SK-MEL-5 (cell line): ENCODE measurements around the gene GNAS. TPM values are rescaled to one million over a fixed set of nuclear protein-coding genes. Genes with fewer than 3 reads are reported as not detected.
A peak's percentile ranks its signal among the peaks of the same experiment; 100 is the strongest.

Experiments
- DNase-seq: peaks from one replicate; pipeline ENCODE4 v3.0.0-alpha.2; 2016; ENCODE audit warnings: low read depth, low spot score
- in situ Hi-C: cut with HindIII; loops from 2 replicates; pipeline ENCODE4 v1.10.0; 2016; ENCODE audit warnings: low sequenced_read_pairs, high pct_unique_total_duplicates, low pct_unique_long_range_greater_than_20kb
- total RNA-seq: library from RNA; depleted of rRNA; stranded (reverse); fragments of >200 nt; shearing (Covaris generic); gene quantifications from 2 replicates; pipeline ENCODE4 v1.2.3, GENCODE V29; 2014

The GNAS gene
- total RNA-seq, 1 experiment from 2014 or later, result 589 TPM

- no peak for DNase-seq
- in situ Hi-C loops, result loop anchor here (25.0 kb wide), 2 partner anchors 179 to 471 kb away; partner anchors contain the start of genes EDN3 and STX16
Measured at GRCh38 chr20:58841539-58842264, 10.8 kb upstream of the GNAS start.

GRCh38 chr20:58842276-58842675 is 10.2 kb upstream of the GNAS start:
- no peak for DNase-seq
- in situ Hi-C loops, result loop anchor here (25.0 kb wide), 2 partner anchors 180 to 470 kb away; partner anchors contain the start of genes EDN3 and STX16

- DNase-seq, result no peak
- in situ Hi-C loops, result loop anchor here (25.0 kb wide), 2 partner anchors 181 to 469 kb away; partner anchors contain the start of genes EDN3 and STX16
Measured at GRCh38 chr20:58843128-58843556, 9.4 kb upstream of the GNAS start.

- in situ Hi-C loops, result loop anchor here (25.0 kb wide), 2 partner anchors 183 to 467 kb away; partner anchors contain the start of genes EDN3 and STX16
- no peak for DNase-seq
Measured at GRCh38 chr20:58845706-58846105, 6.8 kb upstream of the GNAS start.

- no peak for DNase-seq
- in situ Hi-C loops, result loop anchor here (25.0 kb wide), 2 partner anchors 185 to 465 kb away; partner anchors contain the start of genes EDN3 and STX16
Measured at GRCh38 chr20:58847463-58847862, 5.1 kb upstream of the GNAS start.

- peak; percentile 83 for DNase-seq
- in situ Hi-C loops, result no loop called here
Measured at GRCh38 chr20:58850693-58851174, 1.8 kb upstream of the GNAS start, which contains the start of gene GNAS-AS1. Gene GNAS-AS1, minus strand, starts transcription at chr20:58850902.

GRCh38 chr20:58851221-58851968 is 1.1 kb upstream of the GNAS start:
- no peak for DNase-seq
- in situ Hi-C loops, result no loop called here

GRCh38 chr20:58851969-58852458 is 502 bp upstream of the GNAS start:
- in situ Hi-C loops, result no loop called here

GRCh38 chr20:58853466-58853865 is 950 bp downstream of the GNAS start:
- DNase-seq, result no peak
- in situ Hi-C loops, result no loop called here

More at GRCh38 chr20:58851969-58852458, 502 bp upstream of the GNAS start:
- no peak for DNase-seq

- no peak for DNase-seq
- in situ Hi-C loops, result no loop called here
Measured at GRCh38 chr20:58853976-58854637, 1.6 kb downstream of the GNAS start.

GRCh38 chr20:58854638-58855471 is 2.3 kb downstream of the GNAS start:
- DNase-seq, result no peak
- in situ Hi-C loops, result no loop called here

GRCh38 chr20:58855506-58856389 is 3.2 kb downstream of the GNAS start:
- in situ Hi-C loops, result no loop called here
- DNase-seq, result no peak

- in situ Hi-C loops, result no loop called here
Measured at GRCh38 chr20:58863044-58863790, 10.7 kb downstream of the GNAS start.

GRCh38 chr20:58864346-58864745 is 11.8 kb downstream of the GNAS start:
- in situ Hi-C loops, result no loop called here

More at GRCh38 chr20:58863044-58863790, 10.7 kb downstream of the GNAS start:
- no peak for DNase-seq

GRCh38 chr20:58865843-58866242 is 13.3 kb downstream of the GNAS start:
- no peak for DNase-seq
- in situ Hi-C loops, result no loop called here

More at GRCh38 chr20:58864346-58864745, 11.8 kb downstream of the GNAS start:
- no peak for DNase-seq
